ENCODE measurements around the gene PPP1R18.

DNA sequence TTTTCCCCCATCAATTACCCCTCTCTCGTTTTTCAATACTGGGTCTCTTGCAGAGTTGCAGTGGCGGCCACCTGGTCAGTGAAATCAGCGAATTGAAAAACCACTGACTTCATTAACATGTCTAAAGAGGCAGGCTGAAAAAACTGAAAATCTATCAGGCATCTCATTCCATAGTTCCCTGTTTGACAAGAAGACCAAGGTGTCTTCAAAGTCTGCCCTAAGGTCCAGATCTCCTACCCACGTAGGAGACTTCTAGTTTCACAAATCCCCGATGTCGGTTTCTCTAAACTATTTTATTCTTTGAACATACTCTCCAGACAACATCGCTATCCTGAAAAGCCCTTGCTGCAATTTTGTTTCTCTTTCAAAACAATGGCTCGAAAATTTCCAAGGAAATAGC is 32.9 kb upstream of the PPP1R18 start:
- TF ChIP-seq, protein P1, sequence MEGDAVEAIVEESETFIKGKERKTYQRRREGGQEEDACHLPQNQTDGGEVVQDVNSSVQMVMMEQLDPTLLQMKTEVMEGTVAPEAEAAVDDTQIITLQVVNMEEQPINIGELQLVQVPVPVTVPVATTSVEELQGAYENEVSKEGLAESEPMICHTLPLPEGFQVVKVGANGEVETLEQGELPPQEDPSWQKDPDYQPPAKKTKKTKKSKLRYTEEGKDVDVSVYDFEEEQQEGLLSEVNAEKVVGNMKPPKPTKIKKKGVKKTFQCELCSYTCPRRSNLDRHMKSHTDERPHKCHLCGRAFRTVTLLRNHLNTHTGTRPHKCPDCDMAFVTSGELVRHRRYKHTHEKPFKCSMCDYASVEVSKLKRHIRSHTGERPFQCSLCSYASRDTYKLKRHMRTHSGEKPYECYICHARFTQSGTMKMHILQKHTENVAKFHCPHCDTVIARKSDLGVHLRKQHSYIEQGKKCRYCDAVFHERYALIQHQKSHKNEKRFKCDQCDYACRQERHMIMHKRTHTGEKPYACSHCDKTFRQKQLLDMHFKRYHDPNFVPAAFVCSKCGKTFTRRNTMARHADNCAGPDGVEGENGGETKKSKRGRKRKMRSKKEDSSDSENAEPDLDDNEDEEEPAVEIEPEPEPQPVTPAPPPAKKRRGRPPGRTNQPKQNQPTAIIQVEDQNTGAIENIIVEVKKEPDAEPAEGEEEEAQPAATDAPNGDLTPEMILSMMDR (IDR thresholded peaks at IDR 0.05; ENCODE audit: insufficient read depth, low read length, poor library complexity, severe bottlenecking) = no peak
- no peak for TF ChIP-seq EZH2phosphoT487 (conservative IDR thresholded peaks at IDR 0.05; ENCODE audit: low read length)

Data from SU-DHL-6 (cell line).